GM18868 (cell line): ENCODE data around the gene SIX4.

Experiments
- ATAC-seq: cut with Tn5 transposase; IDR thresholded peaks from one replicate; pipeline ENCODE4 v1.9.1; 2021; ENCODE audit warnings: mild to moderate bottlenecking, moderate library complexity; ENCODE audit not compliant: unreplicated experiment

SIX4 gene

DNA sequence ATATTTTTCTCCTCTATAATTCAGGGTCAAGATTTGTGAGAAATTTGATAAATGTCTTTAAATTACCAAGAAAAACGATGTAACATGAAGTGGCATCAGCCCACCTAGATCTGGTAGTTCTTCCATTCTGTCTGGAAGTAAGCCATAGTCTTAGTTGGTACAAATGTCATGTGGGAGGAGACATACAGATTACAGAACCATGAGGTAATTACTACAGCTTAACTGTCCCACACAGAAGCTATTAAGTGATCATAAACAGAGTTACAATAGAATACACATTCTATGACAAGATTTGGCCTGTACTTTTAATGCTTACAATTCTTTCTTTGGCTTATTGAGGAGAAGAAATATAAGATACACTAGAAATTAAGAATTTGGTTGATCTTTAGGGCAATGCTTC lies 61.2 kb downstream of the SIX4 start:
- ATAC-seq = no peak

- ATAC-seq = no peak
Observed at GRCh38 chr14:60661721-60662120, 62.4 kb downstream of the SIX4 start.
